GM19395 (cell line): Measurements from ENCODE around the gene PANK4.

Source experiments
- ATAC-seq: cut with Tn5 transposase; IDR thresholded peaks from one replicate; pipeline ENCODE4 v1.9.1; 2021; ENCODE audit warnings: mild to moderate bottlenecking, moderate library complexity; ENCODE audit not compliant: unreplicated experiment

Gene PANK4

DNA sequence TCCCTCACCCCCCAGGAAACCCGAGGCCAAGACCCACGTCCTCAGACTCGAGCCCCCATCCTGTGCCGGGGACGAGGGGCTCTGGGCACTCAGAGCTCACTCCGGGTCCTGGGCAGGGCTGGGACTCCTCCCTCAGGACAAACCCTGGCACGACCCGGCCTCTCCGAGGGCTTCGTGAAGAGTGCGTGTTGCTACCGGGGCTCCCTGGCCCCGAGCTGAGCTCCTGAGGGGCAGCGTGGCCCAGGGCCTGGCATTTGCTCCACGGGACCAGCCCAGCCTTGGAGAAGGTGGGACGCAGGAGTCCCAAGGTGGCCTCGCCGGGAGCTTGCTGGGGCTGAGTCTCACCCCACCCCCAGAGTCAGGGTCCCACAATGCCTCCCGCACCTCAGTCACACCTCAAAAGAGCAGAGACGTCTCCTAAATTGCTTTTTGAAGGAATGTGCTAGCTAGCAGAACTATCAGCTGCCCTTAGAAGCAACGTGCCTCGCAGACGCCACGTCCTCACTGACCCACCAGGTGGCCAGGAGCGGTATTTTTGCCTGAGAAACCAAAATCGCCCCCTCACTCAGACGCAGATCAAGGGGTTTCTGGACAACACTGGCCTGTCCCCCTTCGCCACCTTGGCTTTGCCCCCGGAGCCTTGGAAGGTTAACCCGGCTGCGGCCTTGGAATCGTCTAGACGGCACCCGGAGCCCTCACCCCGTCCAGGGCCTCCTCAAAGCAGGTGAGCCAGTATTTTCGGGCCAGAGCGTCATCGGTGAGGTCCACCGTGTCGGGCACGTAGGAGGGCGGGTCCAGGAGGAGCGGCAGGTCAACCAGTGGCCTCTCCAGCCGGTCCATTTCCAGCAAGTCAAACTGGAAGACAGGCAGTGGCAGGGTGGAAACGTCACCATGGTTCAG, 11.3 kb downstream of the PANK4 start:
- no peak for ATAC-seq

DNA sequence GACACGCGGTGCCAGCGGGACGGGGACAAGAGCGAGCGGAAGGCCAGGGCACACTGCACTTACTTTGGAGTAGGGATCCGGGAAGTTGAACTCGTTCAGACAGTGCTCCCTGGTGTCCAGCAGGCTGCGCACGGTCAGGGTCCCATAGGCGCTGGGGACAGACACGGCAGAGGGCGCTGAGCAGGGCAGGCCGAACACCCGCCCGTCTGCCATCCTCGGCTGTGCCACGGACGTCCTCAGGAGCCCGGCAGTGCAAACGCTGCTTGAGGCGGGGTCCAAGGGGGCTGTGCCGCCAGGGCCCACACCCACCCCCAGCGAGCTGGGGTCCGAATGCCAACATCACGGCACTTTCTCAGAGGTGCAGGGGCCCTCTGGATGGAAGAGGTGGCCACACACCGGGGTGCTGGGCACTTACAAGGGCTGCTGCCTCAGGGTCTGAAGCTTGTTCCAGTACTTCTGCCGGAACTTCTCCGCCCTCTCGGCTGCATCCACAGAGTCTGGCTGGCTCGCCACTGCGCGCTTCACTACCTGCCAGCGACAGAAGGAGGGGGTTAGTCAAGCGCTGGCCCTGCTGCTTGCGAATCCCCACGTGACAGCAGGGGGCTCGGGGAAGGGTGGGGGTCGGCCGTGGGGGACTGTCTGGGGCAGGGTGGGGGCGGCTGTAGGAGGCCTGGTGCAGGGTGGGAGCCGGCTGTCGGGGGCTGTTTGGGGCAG, 12.3 kb downstream of the PANK4 start:
- no peak for ATAC-seq

DNA sequence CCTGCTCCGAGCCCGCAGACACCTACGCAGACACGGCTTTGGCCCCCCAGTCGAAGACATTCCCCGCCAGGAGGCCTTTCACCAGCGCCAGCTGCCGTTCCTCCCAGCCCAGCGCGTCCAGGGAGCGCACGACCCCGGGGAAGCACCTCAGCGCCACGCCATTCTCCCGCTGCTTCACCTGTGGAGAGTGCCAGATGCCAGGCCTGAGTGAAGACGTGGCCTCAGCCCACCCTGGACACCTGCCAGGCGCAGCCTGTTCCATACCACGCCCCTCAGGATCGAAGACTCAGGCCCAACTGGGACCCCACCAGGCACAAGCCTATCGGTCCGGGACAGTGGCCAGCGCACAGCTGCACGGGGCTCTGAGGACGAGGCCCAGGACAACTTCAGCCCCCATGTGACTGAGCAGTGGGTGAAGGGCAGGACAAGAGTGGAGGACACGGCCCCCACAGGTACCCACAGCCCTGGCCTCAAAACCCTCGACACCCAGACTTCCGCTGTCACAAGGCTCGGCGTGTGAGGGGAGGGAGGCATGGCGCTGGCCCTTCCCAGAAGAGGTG, 13.5 kb downstream of the PANK4 start:
- ATAC-seq: no peak

DNA sequence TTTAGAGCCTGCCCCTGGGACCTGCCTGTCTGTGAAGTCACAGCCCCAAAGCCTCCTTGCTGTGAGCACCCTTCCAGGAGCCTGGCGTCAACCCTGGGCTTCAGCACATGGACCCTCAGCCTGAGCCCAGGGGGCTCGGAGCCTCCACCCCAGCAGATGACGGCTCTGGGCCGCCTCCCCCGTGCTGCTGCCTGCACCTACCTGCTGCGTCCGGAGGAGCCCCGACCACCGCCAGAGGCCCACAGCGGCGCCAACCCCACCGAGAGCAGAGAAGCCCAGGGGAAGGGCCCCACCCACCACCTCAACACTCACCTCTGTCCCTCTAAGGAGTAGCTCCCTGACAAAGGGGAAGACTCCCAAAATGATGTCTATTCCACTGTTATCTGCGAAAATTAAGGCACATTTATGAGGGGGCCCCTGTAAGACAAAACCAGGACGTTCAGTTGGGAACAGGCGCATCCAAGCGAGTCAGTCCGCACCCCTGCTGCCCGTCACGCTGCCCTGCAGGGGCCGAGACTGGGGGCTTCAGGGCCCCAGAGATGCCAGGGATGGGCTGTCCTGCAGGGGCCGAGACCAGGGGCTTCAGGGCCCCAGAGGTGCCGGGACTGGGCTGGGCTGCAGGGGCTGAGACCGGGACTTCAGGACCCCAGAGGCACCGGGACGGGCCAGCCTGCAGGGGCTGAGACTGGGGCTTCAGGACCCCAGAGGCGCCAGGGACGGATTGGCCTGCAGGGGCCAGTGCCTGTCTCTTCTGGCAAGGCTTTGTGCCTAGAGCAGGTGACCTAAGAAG, 15.8 kb downstream of the PANK4 start:
- ATAC-seq: no peak

DNA sequence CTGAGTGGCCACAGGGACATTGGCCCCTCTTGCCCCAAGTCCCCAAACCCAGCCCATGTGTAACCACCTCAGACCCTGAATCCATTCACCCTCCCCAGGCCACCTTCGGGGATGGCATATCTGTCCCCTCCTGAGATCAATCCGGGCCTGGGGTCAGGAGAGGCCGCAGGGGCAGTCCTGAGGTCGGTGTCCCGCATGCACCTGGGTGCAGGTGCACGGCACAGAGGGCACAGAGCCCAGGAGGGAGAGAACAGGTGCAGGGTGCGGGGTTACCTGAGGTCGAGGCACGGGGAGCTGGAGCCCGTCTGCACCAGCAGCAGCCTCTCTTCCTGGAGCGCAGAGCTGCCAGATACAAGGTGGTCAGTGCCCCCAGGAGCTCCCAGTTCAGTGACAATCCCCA, 16.8 kb downstream of the PANK4 start:
- ATAC-seq: no peak

DNA sequence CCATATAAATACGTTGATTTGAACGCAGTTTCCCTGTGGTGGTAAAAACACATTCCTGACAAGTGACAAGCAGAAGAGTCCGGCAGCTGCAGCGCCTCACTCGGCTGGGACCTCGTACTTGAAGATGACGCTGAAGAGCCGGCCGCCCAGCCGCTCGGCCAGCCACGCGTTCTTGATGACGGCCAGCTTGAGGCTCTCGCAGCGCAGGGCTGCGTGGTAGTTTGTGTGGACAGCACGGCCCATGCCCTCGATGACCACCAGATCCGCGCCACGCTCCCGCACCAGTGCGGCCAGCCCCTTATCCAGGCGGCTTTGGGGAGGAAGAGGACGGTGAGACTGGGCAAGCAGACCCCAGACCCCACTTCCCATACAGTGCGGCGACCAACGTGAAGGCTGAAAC, 17.6 kb downstream of the PANK4 start:
- ATAC-seq: no peak

DNA sequence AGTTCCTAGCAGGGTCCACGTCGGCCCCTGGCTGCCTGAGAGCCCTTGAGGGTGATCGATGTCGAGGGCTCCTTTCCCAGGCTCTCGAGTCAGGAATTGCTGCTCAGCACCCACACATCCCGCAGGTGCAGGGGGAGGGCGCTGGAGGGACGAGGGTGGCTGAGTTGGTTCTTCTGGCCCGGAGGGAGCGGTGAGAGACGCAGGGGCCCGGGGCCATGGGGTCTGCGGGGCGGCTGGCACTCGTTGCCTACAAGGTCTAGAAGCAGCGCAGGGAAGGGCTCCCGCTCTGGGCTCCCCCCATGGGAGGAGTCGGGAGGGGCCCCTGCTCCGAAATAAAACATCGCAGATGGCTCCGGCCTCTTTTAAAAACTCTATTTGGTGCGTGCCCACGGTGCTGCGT, 18.2 kb downstream of the PANK4 start:
- no peak for ATAC-seq

DNA sequence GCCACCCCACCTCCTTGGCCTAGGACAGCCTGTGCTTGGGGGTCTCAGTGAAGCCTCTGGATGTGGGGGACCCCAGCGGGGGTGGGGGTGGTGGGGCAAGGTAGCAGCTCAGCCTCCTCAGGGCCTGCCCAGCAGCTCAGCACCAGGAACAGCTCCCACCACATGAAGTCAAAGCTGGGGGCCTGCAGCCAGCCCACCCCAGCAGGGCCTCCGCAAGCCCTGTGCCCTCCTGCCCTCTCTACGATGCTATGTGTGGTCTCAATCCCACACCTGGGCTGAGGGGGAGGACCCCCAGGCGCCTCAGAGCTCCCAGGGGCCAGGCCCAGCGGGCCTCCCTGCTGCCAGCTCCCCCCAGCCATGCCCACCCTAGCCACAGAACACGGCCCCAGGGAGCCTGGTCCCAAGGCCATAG, 18.6 kb downstream of the PANK4 start:
- no peak for ATAC-seq

DNA sequence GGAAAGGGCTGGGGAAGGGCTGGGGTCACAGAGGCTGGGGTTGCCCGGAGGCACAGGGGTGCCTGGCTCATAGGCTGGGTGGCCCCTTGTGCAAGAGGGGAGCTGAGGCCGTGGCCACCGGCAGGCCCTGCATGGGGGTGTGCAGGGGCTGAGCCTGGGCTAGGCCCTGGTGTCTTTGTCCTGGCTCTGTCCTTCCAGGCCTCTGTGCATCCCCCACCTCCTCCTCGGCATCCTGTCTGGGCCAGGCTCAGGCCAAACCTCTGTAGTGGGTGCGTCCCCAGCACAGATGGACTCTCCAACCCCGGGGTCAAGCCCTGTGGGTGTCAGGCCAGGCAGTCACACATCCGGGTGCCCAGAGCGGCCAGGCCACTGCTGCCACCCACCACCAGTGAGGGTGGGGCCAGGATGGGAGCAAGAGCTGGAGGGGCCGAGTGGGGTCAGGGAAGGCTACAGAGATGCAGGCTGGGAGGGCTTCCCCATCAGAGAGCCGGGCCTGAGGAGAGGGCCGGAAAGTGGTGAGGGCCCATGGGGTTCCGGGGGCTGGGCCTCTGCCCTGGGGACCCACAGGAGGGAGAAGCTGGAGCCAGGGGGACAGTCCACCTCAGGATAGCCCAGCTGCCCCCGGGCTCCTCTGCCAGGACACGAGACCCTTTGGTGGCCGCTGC, 19.4 kb downstream of the PANK4 start:
- no peak for ATAC-seq

DNA sequence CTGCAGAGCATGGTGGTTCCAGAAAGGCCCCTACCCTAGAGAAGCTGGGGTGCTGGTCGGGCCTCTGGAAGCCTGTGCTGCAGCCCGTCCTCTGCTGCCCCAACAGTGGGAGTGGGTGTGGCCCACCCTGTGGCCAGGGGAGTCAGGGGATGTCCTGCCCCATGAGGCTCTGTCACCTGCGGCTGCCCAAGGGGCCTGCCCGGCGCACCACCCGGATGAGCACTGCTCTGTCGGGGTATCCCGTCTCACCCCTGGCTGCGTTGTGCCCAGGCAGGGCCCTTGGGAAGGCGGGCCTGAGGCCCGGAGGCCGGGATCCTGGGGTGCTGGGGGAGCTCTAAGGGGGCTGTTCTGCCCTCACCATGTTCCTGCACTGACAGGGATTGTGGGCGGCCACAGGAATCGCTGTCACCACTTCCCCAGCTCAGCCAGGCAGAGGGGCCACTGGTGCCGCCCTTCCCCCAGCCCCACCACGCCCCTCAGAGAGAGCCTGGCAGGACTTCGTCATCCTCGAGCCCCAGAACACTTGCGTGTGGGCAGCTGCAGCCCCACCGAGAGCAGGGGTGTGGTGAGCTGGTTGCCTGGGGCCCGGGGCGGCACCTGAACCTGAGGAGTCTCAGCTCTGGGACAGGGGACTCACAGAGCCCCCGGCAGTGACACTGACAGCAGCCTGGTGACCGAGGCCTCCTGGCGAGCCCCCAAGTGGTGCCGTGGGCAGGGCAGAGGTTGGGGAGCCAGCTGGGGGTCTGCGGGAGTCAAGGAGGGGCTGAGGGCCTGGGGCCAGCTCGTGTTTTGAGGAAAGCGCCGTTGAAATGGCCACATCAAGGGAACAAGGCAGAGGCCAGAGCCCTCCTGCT, 20.2 kb downstream of the PANK4 start:
- ATAC-seq: no peak

DNA sequence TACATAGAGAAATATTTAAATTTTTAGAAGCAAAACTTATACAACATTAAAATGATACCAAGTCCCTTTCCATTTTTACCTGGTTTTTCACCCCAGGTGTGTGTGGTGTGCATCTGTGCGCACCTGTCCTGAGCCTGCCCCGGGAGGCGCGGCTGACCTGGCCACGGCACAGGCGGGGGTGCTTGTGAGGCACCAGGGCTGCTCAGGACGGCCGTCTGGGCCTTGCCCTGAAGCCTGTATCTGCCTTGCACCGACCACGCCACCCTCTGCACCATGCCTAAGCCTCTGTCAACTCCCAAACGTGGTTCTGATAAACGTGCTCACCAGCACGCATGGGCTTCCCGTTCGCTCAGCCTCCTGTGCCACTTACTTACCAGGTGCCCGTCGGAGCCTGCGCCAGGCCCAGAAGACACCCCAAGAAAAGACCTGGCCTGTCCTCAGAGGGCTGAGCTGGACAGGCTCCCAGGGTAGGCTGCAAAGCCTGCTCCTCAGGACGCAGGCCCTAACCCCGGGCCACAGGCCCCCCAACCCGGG, 20.9 kb downstream of the PANK4 start:
- ATAC-seq: no peak

DNA sequence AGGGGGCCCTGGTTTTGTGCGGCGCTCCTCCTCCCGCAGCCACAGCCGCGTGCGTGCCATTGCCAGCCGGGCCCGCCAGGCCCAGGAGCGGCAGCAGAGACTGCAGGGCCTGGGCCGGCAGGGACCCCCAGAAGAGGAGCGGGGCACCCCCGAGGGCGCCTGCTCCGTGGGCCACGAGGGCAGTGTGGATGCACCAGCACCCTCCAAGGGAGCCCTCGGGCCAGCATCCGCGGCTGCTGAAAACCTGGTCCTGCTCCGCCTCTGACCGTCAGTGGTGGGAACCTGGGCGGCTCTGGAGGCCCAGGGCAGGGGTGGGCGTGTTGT, 21.5 kb downstream of the PANK4 start:
- no peak for ATAC-seq

DNA sequence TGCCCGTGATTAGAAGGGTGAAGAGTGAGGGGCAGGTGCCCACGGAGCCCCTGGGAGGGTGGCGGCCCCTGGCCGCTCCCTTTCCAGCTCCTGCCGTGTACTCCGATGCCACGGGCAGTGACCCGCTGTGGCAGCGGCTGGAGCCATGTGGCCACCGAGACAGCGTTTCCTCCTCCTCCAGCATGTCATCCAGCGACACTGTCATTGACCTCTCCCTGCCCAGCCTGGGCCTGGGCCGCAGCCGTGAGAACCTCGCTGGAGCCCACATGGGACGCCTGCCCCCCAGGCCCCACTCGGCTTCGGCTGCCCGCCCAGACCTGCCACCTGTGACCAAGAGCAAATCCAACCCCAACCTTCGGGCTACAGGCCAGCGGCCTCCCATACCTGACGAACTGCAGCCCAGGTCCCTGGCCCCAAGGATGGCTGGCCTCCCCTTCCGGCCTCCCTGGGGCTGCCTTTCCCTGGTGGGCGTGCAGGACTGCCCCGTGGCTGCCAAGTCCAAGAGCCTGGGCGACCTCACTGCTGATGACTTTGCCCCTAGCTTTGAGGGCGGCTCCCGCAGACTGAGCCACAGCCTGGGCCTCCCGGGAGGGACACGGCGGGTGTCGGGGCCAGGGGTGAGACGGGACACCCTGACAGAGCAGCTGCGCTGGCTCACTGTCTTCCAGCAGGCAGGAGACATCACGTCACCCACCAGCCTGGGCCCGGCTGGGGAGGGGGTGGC, 22.0 kb downstream of the PANK4 start:
- no peak for ATAC-seq

DNA sequence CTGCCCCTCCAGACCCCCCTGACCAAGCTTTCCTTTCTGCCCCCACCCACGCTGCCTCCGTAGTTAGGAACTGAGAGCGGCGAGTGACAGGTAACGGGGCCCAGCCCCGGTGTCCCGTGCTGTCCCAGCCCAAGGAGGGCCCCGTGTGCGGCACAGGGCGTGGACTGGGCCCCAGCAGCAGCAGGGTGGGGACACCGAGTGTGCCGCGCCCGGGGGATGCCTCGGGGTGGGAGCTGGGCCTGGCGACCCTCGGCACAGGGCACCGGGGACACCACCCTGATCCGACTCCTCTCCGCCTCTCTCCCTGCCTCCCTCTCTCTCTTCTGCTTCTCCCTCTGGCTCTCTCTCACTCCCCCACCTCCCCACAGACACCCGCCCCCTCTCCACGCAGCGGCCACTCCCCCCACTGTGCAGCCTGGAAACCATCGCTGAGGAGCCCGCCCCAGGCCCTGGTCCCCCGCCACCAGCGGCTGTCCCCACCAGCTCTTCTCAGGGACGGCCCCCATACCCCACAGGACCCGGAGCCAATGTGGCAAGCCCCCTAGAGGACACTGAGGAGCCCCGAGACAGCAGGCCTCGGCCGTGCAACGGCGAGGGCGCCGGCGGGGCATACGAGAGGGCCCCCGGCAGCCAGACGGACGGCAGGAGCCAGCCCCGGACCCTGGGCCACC, 22.7 kb downstream of the PANK4 start:
- no peak for ATAC-seq

DNA sequence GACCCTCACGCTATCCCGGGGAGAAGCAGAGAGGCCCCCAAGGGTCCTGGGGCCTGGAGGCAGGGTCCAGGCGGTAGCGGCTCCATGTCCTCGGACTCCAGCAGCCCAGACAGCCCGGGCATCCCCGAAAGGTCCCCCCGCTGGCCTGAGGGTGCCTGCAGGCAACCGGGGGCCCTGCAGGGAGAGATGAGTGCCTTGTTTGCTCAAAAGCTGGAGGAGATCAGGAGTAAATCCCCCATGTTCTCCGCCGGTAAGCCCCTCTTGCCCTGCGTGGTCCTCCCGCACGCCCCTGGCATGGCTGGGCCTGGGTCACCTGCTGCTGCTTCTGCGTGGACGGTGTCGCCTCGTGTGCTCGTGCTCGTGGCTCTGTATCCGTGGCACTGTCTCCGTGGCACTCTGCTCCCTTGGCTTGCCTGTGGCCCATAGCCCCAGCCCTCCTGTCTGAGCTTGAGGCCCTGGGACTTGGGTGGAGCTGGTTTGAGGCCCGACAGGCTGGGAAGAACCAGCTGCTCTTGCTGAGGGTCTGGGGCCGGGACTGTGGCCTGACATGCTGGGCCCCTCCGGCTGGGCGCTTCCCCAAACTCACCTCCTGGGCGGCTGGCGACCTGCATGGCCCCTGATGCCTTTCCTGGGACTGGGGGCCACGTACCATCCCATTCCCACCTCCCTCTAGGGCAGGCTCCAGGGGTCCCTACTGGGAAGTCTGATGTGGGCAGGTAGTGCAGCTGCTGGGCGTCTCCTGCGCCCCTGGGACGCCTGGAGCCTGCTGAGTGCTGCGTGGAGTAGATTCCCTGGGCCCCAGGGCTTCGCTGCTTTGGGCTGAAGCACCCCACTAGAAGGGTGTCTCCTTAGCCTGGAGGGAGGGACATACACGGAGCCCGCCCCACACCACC, 23.5 kb downstream of the PANK4 start:
- no peak for ATAC-seq

DNA sequence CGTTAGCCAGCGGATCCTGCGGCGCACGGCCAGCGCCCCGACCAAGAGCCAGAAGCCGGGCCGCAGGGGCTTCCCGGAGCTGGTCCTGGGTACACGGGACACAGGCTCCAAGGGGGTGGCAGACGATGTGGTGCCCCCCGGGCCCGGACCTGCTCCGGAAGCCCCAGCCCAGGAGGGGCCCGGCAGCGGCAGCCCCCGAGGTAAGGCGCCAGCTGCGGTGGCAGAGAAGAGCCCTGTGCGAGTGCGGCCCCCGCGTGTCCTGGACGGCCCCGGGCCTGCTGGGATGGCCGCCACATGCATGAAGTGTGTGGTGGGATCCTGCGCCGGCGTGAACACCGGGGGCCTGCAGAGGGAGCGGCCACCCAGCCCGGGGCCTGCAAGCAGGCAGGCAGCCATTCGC, 24.2 kb downstream of the PANK4 start:
- no peak for ATAC-seq

DNA sequence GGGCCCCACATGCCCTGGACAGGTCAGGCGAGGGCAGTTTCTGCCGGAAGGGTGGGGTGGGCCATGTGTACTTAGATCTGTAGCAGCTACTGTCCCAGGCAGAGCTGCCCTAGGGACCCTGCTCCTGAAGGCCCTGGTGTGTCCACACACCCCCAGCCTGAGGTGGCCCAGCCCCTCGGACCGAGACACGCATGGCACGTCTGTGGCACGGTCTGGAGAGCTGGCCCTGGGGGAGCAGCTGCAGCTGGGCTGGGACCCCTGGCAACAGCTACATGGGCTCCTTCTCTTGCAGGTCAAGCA, 24.6 kb downstream of the PANK4 start:
- no peak for ATAC-seq
